GM18870 (cell line): ENCODE data around the gene SIK2.

Experiments used
- ATAC-seq: cut with Tn5 transposase; IDR thresholded peaks from one replicate; pipeline ENCODE4 v1.9.1; 2021; ENCODE audit warnings: moderate library complexity; ENCODE audit not compliant: unreplicated experiment

The SIK2 gene

DNA sequence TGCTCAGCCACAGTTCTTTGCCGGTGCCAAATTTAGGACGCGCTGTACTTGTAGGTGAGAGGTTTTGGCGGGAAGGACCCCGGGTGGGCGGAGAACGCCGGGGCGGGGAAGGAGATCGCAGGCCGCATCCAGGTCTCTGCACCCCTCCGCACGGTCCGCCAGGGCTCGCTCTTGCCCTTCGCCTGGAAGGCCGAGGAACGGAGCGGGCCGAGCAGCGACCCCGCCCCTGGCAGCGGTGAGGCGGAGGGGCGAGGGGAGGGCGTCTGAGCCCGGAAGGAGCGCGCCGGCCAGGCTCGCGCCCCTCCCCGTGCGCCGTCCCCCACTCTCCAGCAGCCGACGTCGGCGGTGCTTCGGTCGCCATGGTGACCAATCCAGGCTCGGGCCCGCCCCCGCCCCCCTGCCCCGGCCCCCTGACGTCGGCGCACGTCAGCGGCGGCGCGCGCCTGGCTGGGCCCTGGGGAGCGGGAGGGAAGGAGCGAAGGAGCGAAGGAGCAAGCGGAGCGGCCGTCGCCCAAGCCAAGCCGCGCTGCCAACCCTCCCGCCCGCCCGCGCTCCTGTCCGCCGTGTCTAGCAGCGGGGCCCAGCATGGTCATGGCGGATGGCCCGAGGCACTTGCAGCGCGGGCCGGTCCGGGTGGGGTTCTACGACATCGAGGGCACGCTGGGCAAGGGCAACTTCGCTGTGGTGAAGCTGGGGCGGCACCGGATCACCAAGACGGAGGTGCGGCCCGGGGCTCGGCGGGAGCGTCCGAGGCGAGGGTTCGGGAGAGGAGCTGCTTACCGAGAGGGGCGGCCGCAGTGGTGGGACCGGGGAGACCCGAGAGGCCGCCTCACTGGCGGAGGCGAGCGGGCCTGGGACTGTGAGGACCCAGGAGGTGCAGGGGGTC lies at the start of gene SIK2:
SIK2 (plus strand) TSS at position 471 of the 886 bp plus-strand sequence; CDS start at position 586, 115 bp downstream.
- peak; percentile 64 for ATAC-seq

DNA sequence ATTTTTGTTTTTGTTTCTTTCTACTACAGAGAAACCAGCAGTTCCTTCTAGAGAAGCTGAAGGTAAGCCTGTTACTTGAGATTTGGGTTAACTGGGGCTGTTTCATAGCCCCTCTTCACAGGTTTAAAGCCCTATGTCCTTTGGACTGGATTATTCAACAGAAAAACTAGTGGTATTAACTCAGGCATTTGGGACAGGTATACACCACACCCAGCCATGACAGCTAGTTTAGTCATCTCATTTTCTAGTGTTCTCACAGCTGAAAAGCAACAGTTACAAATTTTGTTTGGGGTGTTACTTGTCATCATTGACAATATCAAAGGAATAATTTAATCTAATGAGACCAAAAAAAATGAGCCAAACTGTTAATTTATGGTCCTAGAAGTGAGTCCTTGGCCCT lies 47.7 kb upstream of the SIK2 start:
- ATAC-seq: no peak

GRCh38 chr11:111555255-111555654 lies 47.0 kb upstream of the SIK2 start:
- no peak for ATAC-seq

- no peak for ATAC-seq
Measured at GRCh38 chr11:111557425-111558111, 44.7 kb upstream of the SIK2 start.

GRCh38 chr11:111559800-111560464 lies 42.3 kb upstream of the SIK2 start:
- ATAC-seq: no peak

- ATAC-seq: no peak
Measured at GRCh38 chr11:111560800-111561199, 41.4 kb upstream of the SIK2 start.

- no peak for ATAC-seq
Measured at GRCh38 chr11:111561306-111561705, 40.9 kb upstream of the SIK2 start.

- no peak for ATAC-seq
Measured at GRCh38 chr11:111561791-111562325, 40.4 kb upstream of the SIK2 start.

GRCh38 chr11:111562692-111563389 lies 39.4 kb upstream of the SIK2 start:
- ATAC-seq: no peak

GRCh38 chr11:111565114-111565720 lies 37.0 kb upstream of the SIK2 start:
- ATAC-seq: no peak

GRCh38 chr11:111566324-111566723 lies 35.9 kb upstream of the SIK2 start:
- no peak for ATAC-seq

- no peak for ATAC-seq
Measured at GRCh38 chr11:111569476-111569875, 32.8 kb upstream of the SIK2 start.

- no peak for ATAC-seq
Measured at GRCh38 chr11:111570796-111571195, 31.5 kb upstream of the SIK2 start.

DNA sequence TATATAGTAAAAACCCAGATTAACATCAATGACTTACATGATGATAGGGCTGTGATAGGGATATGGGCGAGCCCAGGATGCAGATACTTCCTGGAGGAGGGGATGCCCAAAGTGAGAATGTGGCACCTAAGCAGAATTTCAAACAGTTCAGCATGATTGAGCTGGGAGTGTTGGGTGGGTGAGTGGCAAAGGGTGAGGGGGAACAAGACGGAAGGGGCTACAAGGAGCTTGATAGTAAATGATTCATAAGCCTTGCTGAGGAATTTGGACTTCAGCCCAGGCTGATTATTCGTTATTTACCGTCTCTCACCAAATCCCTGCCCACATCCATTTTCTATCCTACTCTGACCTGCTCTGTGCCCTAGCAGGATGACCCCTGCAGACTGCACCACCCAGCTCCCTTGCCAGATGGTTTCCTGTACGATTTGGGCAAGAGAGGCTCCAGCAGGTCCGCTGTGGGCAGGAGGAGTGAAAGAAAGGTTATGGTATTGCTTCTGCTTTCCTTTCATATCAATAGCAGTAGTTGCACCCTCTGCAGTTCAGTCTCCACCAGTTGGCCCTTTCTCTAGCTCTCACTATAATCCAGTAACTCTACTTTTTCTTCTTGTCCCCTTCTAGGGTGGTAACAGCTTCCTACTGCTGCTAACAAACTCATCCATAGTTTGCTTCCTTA lies 30.3 kb upstream of the SIK2 start:
- ATAC-seq: no peak

- ATAC-seq: no peak
Measured at GRCh38 chr11:111572581-111572980, 29.7 kb upstream of the SIK2 start.

DNA sequence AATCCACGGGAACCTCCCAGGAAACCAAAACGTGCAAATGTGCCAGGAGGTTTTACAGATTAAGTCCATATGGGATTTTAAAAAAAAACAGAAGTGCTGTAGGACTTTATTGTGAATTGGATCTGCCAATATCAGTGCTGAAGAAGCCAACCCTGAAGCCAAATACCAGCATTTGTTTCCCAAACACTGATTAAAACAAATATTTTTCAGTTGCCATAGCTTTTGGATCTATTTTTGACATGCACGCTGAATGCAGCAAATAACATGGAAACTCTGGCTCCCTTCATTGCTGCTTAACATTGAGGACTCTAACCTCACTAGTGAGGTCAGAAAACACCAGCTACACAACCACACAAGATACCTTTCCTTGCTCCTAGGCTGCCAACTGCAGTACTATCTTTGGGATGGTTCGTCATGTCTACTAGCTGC lies 28.4 kb upstream of the SIK2 start:
- ATAC-seq: no peak

DNA sequence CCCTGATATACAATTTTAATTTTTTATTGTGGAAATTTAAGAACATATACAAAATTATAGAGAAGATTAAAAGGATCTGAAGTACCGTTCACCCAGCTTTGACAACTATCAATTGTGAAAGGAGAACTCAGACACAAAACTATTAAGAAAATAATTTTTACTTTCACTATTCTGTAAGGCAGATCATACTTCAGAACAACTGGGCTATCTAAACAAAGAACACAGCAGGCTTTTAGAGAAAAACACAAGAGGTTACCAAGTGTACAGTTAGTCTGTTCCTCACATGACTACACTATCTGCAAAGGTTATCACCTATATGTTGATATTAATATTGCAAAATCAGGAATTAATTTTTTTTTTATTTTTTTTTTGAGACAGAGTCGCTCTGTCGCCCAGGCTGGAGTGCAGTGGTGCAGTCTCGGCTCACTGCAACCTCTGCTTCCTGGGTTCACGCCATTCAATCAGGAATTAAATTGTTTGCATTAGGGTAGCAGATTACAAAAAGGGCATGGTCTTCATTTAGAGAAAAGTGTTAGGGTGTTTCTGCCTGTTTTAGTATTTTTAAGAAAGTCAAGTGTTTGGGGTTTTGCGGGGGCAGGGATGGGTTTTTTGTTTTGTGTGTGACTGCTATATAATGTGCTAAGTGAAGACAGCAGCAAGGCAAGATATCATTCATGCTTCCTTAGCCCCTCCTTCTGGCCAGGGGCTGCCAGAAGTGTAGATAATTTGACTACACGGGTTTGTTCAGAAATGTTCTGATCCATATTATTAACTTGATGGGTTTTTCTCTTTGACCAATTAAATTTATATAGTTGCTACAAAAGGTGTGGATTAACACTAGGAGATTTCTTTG lies 27.6 kb upstream of the SIK2 start:
- ATAC-seq: no peak

DNA sequence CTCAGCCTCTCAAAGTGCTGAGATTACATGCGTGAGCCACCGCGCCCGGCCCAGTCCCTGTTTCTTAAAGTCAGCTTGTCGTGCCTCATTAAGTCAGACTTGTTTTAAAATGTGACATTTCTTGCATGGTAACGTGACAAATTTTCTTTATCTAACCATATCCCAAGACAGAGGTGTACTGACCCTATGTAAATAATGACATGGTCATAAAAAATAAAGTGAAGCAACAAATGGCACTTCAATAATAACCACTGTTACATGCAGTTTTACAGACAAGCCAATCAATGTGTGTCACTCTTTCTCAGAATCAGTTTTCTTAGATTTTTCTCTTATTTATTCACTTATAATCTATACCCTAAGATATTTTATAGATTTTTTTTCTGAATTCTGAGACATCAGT lies 26.5 kb upstream of the SIK2 start:
- no peak for ATAC-seq

DNA sequence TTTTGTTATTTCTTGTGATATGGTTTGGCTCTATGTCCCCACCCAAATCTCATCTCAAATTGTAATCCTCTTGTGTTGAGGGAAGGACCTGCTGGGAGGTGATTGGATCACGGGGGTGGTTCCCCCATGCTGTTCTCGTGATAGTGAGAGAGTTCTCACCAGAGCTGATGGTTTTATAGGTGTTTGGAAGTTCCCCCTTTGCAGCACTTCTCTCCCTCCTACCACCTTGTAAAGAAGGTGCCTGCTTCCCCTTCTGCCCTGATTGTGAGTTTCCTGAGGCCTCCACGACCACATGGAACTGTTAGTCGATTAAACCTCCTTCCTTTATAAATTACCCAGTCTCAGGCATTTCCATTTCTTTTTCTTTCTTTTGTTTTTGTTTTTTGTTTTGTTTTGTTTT lies 24.4 kb upstream of the SIK2 start:
- no peak for ATAC-seq
